Osteoblast (primary cell): Measurements from ENCODE around the gene ATXN3L. TPM values are rescaled to one million over a fixed set of nuclear protein-coding genes. Genes with fewer than 3 reads are reported as not detected.

ENCODE experiments used
- DNase-seq: peaks from one replicate; pipeline ENCODE4 v3.0.0; 2011; ENCODE audit warnings: low spot score, mixed read lengths; ENCODE audit not compliant: insufficient read length; ENCODE audit errors: missing footprints
- H2AFZ ChIP-seq: 2 replicates; pipeline ENCODE4 v1.6.0; 2011; ENCODE audit warnings: mild to moderate bottlenecking, low read length
- H3K27ac ChIP-seq: 2 replicates; pipeline ENCODE4 v1.5.1; 2011; ENCODE audit warnings: mild to moderate bottlenecking, low read depth, low read length, moderate library complexity
- H3K27me3 ChIP-seq: 2 replicates; pipeline ENCODE4 v1.6.0; 2012; ENCODE audit warnings: mild to moderate bottlenecking, control low read depth, inconsistent platforms, low read length, moderate library complexity; ENCODE audit not compliant: insufficient read depth
- H3K36me3 ChIP-seq: 2 replicates; pipeline ENCODE4 v1.5.1; 2011; ENCODE audit warnings: mild to moderate bottlenecking, low read length, control low read depth, moderate library complexity; ENCODE audit not compliant: insufficient read depth
- H3K4me1 ChIP-seq: 2 replicates; pipeline ENCODE4 v1.5.1; 2011; ENCODE audit warnings: mild to moderate bottlenecking, low read length, control low read depth, moderate library complexity; ENCODE audit not compliant: insufficient read depth
- H3K4me2 ChIP-seq: 2 replicates; pipeline ENCODE4 v1.6.0; 2011; ENCODE audit warnings: mild to moderate bottlenecking, low read length; ENCODE audit not compliant: insufficient read depth
- H3K4me3 ChIP-seq: fragments of 200-600 bp; sonication (generic); 3 replicates; pipeline ENCODE4 v1.5.1; 2012; ENCODE audit warnings: mild to moderate bottlenecking, low read length, inconsistent platforms; ENCODE audit not compliant: insufficient read depth
- H3K79me2 ChIP-seq: 2 replicates; pipeline ENCODE4 v1.6.0; 2012; ENCODE audit warnings: mild to moderate bottlenecking, low read length, control low read depth, inconsistent platforms; ENCODE audit not compliant: insufficient read depth
- H3K9me3 ChIP-seq: 2 replicates; pipeline ENCODE4 v1.5.1; 2011; ENCODE audit warnings: low read depth, low read length, control low read depth
- H4K20me1 ChIP-seq: 2 replicates; pipeline ENCODE4 v1.6.0; 2012; ENCODE audit warnings: mild to moderate bottlenecking, low read length, control low read depth; ENCODE audit not compliant: insufficient read depth
- total RNA-seq: library from RNA; depleted of rRNA; stranded (reverse); fragments of >200 nt; gene quantifications from 2 replicates; pipeline ENCODE4 v1.2.3, GENCODE V29; 2012
- TF ChIP-seq, protein P1 (sequence below): IDR thresholded peaks from 2 replicates; pipeline ENCODE4 v1.5.1; 2011; ENCODE audit warnings: mild to moderate bottlenecking, low read depth, low read length, moderate library complexity; ENCODE audit errors: extremely low read depth

ATXN3L gene
- total RNA-seq, 1 donor, result not detected

DNA sequence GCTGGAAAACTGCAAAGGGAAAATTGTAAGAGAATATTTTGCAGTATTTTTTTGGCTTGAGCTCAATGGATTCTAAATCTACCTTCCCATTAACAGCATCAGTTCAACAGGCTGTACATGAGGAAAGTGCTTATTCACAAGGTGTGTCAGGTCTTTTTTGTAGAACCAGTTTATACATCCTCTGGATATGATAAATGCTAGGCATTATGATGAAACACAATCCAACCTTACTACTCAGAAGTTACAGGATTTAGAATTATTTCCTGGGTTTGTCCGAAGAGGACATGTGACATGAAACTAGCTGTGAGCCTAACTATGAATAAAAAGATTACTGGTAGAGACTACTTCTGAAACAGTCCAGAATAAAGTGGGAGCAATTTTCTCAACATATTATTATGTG, 49.5 kb downstream of the ATXN3L start:
- H3K36me3 ChIP-seq, result no peaks in the 10 kb centered on the region
- H4K20me1 ChIP-seq, result no peaks in the 10 kb centered on the region
- H3K27ac ChIP-seq, result no peak overlapping the region
- H3K4me2 ChIP-seq, result no peak overlapping the region
- no peaks in the 10 kb centered on the region for H3K9me3 ChIP-seq
- H3K27me3 ChIP-seq, result no peaks in the 10 kb centered on the region
- peaks cover 9% of the 10 kb centered on the region for H3K4me1 ChIP-seq
- TF ChIP-seq, protein P1, sequence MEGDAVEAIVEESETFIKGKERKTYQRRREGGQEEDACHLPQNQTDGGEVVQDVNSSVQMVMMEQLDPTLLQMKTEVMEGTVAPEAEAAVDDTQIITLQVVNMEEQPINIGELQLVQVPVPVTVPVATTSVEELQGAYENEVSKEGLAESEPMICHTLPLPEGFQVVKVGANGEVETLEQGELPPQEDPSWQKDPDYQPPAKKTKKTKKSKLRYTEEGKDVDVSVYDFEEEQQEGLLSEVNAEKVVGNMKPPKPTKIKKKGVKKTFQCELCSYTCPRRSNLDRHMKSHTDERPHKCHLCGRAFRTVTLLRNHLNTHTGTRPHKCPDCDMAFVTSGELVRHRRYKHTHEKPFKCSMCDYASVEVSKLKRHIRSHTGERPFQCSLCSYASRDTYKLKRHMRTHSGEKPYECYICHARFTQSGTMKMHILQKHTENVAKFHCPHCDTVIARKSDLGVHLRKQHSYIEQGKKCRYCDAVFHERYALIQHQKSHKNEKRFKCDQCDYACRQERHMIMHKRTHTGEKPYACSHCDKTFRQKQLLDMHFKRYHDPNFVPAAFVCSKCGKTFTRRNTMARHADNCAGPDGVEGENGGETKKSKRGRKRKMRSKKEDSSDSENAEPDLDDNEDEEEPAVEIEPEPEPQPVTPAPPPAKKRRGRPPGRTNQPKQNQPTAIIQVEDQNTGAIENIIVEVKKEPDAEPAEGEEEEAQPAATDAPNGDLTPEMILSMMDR, result no peak
- H2AFZ ChIP-seq, result no peak overlapping the region
- no peak overlapping the region for H3K4me3 ChIP-seq
- no peaks in the 10 kb centered on the region for H3K79me2 ChIP-seq
- no peak for DNase-seq

DNA sequence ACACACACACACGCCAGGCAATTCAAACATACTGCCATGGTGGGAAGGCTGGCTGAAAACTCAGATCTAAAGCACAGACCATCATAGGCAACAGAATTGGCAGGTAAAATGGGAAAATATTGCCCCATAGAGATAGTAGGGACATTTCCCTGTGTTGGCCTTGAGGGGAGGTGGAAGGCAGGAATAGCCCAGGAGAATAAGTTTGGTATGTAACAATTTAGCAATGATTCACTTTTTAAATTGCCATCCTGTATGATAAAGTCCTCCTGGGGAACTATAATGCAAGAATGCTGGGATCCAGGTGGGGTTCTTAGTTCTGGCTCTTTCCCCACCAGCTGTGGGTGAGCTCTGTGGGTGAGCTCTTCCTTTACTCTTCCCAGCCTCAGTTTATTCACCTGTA, 51.0 kb downstream of the ATXN3L start:
- H3K4me1 ChIP-seq, result peaks cover 9% of the 10 kb centered on the region

More for the DNA sequence above, 51.0 kb downstream of the ATXN3L start:
- H3K79me2 ChIP-seq, result no peaks in the 10 kb centered on the region
- H3K4me2 ChIP-seq, result no peak overlapping the region
- no peaks in the 10 kb centered on the region for H3K36me3 ChIP-seq
- no peak overlapping the region for H3K27ac ChIP-seq
- H3K4me3 ChIP-seq, result no peak overlapping the region
- no peaks in the 10 kb centered on the region for H3K27me3 ChIP-seq
- H2AFZ ChIP-seq, result no peak overlapping the region
- H3K9me3 ChIP-seq, result no peaks in the 10 kb centered on the region
- TF ChIP-seq, protein P1, result no peak
- no peak for DNase-seq
- no peaks in the 10 kb centered on the region for H4K20me1 ChIP-seq

Other genes with a start within 250 kb of the ATXN3L start
- gene EGFL6, start 249.5 kb upstream of the ATXN3L start, total RNA-seq, result under 0.01 and 0.29 TPM in 2 replicates